GM23338 (cell line): Measurements from ENCODE around the gene CDK14.

Source experiments
- CREB1 ChIP-seq: fragments of 250-450 bp; sonication (Bioruptor Pico); IDR thresholded peaks from 2 replicates; pipeline ENCODE4 v1.5.0; 2020; ENCODE audit warnings: low read depth, mild to moderate bottlenecking, moderate library complexity
- CTCF ChIP-seq, 2 experiments: fragments of 200-600 bp in 1 of 2; sonication (generic) in 1 of 2; conservative IDR thresholded peaks; 2 replicates each; pipeline versions ENCODE4 v1.5.1 to v1.6.1; 2016 to 2017; ENCODE audit warnings: antibody characterized with exemption in 2 of 2, low read depth in 2 of 2, mild to moderate bottlenecking in 2 of 2, moderate library complexity in 1 of 2

DNA sequence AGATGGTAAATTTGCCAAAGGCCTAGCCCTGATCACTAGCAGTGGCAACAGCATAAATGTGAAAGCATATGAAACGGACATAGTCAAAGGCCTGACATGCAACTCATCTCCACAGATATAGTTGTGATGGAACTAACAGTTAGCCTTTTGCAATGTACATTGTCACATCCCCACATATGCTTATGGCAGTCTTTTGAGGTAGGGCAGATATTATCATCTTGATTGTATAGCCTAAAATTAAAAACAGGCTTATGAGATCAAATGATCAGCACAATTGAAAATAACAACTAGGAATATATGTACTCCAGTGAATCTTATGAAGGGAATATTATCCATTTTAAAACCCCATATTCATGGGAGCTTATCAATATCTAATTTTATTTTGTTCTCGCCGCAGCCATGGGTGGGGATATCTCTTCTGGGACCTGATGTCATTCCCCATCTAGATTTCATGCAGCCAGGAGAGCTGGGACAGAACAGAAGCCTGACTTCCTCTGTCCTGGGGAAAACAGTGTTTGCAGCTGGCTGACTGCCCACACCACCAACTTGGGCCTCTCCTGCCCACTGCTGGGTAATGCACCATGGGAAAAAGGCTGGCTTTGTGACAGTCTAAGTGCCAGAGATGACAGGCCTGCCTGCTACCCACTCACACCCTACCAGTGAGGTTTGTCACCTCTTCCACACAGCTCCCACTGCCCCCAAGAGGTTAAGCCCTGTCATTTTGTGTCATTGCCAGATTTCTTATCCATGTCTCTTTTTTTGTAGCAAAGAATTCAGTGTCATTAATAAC is 487.9 kb downstream of the CDK14 start:
- TF ChIP-seq CTCF (conservative IDR thresholded peaks at IDR 0.05; ENCODE audit: low read depth in 2 of 2) (0 out of 4 replicates have a peak, but pooled peaks of 1 of the 2 experiments have one; percentile 5), CREB1 (CRISPR knock-in tag) (no peak)
